HCT116 (cell line): ENCODE results near the gene CYP3A7. TPM values are rescaled to one million over a fixed set of nuclear protein-coding genes. Genes with fewer than 3 reads are reported as not detected.
"Not testable (repeated sequence)": the region's sequence is repeated elsewhere in the genome, so short reads cannot be mapped to it uniquely, and the experiment has no call there.

ENCODE experiments used
- ATAC-seq: fragments of 200-7000 bp; cut with Tn5 transposase; 2 replicates; pipeline ENCODE4 v1.9.1; 2020; ENCODE audit warnings: mild to moderate bottlenecking, moderate library complexity
- BruUV-seq: library from RNA; stranded (reverse); fragments of 400-500 nt; replicated peaks from 2 replicates; lab custom pipeline; 2021; lab: Mats Ljungman, UMichigan
- CTCF ChIA-PET: fragments of 300-600 bp; sonication (Branson Sonifier 250); formaldehyde crosslinking; loops from one replicate; lab custom pipeline; 2021; ENCODE audit warnings: antibody characterized with exemption; lab: Charles Lee
- POLR2A ChIA-PET: fragments of 300-600, 350-600 bp; sonication (Branson Sonifier 250); formaldehyde crosslinking; loops from one replicate; lab custom pipeline; 2021; ENCODE audit warnings: antibody characterized with exemption; lab: Charles Lee
- RAD21 ChIA-PET, 2 experiments: fragments of 300-600 bp; sonication (Branson Sonifier 250); formaldehyde crosslinking; loops; one replicate each; lab custom pipeline; 2023; ENCODE audit warnings: low total read pairs in 2 of 2; ENCODE audit not compliant: uncharacterized antibody in 2 of 2, unreplicated experiment in 2 of 2, low non-redundant PET in 1 of 2; lab: Charles Lee
- DNase-seq: peaks from one replicate; pipeline ENCODE4 v3.0.0-alpha.2; 2010; ENCODE audit warnings: low read depth, low spot score
- H2AFZ ChIP-seq: fragments of 200-600 bp; shearing (Covaris generic), sonication (generic); 2 replicates; pipeline ENCODE4 v1.6.1; 2017; ENCODE audit warnings: low read depth, mixed run types, mixed read lengths, antibody characterized with exemption, low read length; ENCODE audit not compliant: poor library complexity, severe bottlenecking
- H3K27ac ChIP-seq: 2 replicates; pipeline ENCODE4 v1.5.1; 2012; ENCODE audit warnings: low read depth, low read length
- H3K27me3 ChIP-seq: fragments of 200-600 bp; sonication (generic); 2 replicates; pipeline ENCODE4 v1.6.1; 2016; ENCODE audit warnings: mixed run types, low read length, mixed read lengths; ENCODE audit not compliant: insufficient read depth
- H3K36me3 ChIP-seq, 2 experiments: fragments of 200-500 bp in 1 of 2; fragments of 200-600 bp in 1 of 2; sonication (Bioruptor generic) in 1 of 2; sonication (generic) in 1 of 2; 2 replicates each; pipeline versions ENCODE4 v1.5.1 to v1.6.1; 2014 to 2016; ENCODE audit warnings: low read length in 2 of 2, inconsistent platforms in 1 of 2, mixed read lengths in 1 of 2, mixed run types in 1 of 2; ENCODE audit not compliant: insufficient read depth in 2 of 2, control insufficient read depth in 1 of 2
- H3K4me1 ChIP-seq, 2 experiments: fragments of 200-600 bp in 1 of 2; sonication (generic) in 1 of 2; 2 replicates each; pipeline versions ENCODE4 v1.5.1 to v1.6.1; 2012 to 2017; ENCODE audit warnings: low read length in 2 of 2, inconsistent platforms in 1 of 2, mild to moderate bottlenecking in 1 of 2, mixed read lengths in 1 of 2, mixed run types in 1 of 2, moderate library complexity in 1 of 2; ENCODE audit not compliant: insufficient read depth in 2 of 2, control insufficient read depth in 1 of 2
- H3K4me2 ChIP-seq: fragments of 200-600 bp; sonication (generic); 2 replicates; pipeline ENCODE4 v1.6.1; 2017; ENCODE audit warnings: mixed run types, low read length, mixed read lengths
- H3K4me3 ChIP-seq, 2 experiments: fragments of 200-600 bp in 1 of 2; sonication (generic) in 1 of 2; replicated peaks in 1 of 2; 2 replicates each; pipeline ENCODE4 v1.5.1; 2011 to 2016; ENCODE audit warnings: low read length in 2 of 2, control low read depth in 1 of 2, low read depth in 1 of 2, mild to moderate bottlenecking in 1 of 2, mixed read lengths in 1 of 2, mixed run types in 1 of 2
- H3K79me2 ChIP-seq: fragments of 200-600 bp; sonication (generic); 2 replicates; pipeline ENCODE4 v1.6.1; 2017; ENCODE audit warnings: mild to moderate bottlenecking, mixed run types, low read length, moderate library complexity, mixed read lengths; ENCODE audit not compliant: insufficient read depth
- H3K9ac ChIP-seq: fragments of 200-600 bp; sonication (generic); 2 replicates; pipeline ENCODE4 v1.6.1; 2016; ENCODE audit warnings: low read length, mixed read lengths
- H3K9me2 ChIP-seq: fragments of 200-600 bp; sonication (generic), shearing (Covaris generic); 2 replicates; pipeline ENCODE4 v1.6.1; 2017; ENCODE audit warnings: mixed run types, mild to moderate bottlenecking, moderate library complexity; ENCODE audit not compliant: insufficient read depth
- H3K9me3 ChIP-seq, 2 experiments: fragments of 200-500 bp in 1 of 2; fragments of 200-600 bp in 1 of 2; sonication (Bioruptor generic) in 1 of 2; sonication (generic) in 1 of 2; 2 replicates each; pipeline ENCODE4 v1.6.1; 2014 to 2017; ENCODE audit warnings: low read length in 2 of 2, mixed read lengths in 2 of 2, inconsistent platforms in 1 of 2, low read depth in 1 of 2, mild to moderate bottlenecking in 1 of 2, mixed run types in 1 of 2, moderate library complexity in 1 of 2; ENCODE audit not compliant: control insufficient read depth in 1 of 2, insufficient read depth in 1 of 2
- H4K20me1 ChIP-seq: fragments of 200-600 bp; sonication (generic), shearing (Covaris generic); 2 replicates; pipeline ENCODE4 v1.6.1; 2017; ENCODE audit warnings: mixed run types, mild to moderate bottlenecking, moderate library complexity; ENCODE audit not compliant: insufficient read depth
- EZH2phosphoT487 ChIP-seq: fragments of 200-600 bp; IDR thresholded peaks from 2 replicates; pipeline ENCODE4 v1.6.1; 2018; ENCODE audit warnings: antibody characterized with exemption, borderline replicate concordance
- JUND ChIP-seq: IDR thresholded peaks from 2 replicates; pipeline ENCODE4 v1.6.1; 2012
- SIN3A ChIP-seq: IDR thresholded peaks from 2 replicates; pipeline ENCODE4 v1.6.1; 2012; ENCODE audit warnings: low read depth
- intact Hi-C: fragments of 100-400 bp; cut with micrococcal nuclease; formaldehyde crosslinking; loops from 2 replicates; pipeline ENCODE4 v1.10.0; 2022
- total RNA-seq: library from RNA; stranded (reverse); gene quantifications from one replicate; pipeline ENCODE4 v1.2.1, GENCODE V29; 2021; ENCODE audit not compliant: unreplicated experiment
- TF ChIP-seq, protein P1 (sequence below): IDR thresholded peaks from 2 replicates; pipeline ENCODE4 v1.6.1; 2011; ENCODE audit warnings: mild to moderate bottlenecking, low read length, moderate library complexity; ENCODE audit not compliant: insufficient replicate concordance; ENCODE audit errors: extremely low read depth
- TF ChIP-seq, protein P2 (sequence below): IDR thresholded peaks from 2 replicates; pipeline ENCODE4 v1.6.1; 2012; ENCODE audit warnings: low read depth

The CYP3A7 gene
- total RNA-seq, 1 experiment from 2014 or later, result not detected

DNA sequence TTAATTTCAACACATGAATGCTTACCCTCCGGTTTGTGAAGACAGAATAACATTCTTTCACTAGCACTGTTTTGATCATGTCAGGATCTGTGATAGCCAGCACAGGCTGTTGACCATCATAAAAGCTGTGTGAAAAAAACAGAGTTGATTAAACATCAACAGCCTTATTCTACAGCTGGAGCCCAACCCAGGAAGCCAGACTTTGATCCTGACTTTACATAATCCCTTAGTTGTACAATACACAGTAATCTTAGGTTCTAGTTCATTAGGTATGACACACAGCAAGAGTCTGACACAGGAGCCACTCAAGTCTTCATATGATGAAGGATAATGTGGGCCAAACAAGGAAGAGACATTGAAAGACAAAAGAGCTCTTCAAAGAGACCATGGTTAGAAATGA is 37.6 kb upstream of the CYP3A7 start:
- Histone ChIP-seq H3K4me1 (no peaks in the 10 kb centered on the region), H3K9me3 (no peaks in the 10 kb centered on the region), H3K27me3 (no peaks in the 10 kb centered on the region), H3K27ac (no peak overlapping the region), H3K4me3 (no peak overlapping the region), H4K20me1 (no peaks in the 10 kb centered on the region), H3K36me3 (no peaks in the 10 kb centered on the region), H3K79me2 (no peaks in the 10 kb centered on the region), H3K9ac (no peak overlapping the region), H3K9me2 (no peaks in the 10 kb centered on the region), H3K4me2 (no peak overlapping the region)
- intact Hi-C loops, result no loop called here
- POLR2A ChIA-PET, result no interaction called here
- TF ChIP-seq SIN3A (no peak), JUND (no peak), EZH2phosphoT487 (no peak)
- TF ChIP-seq, protein P1, sequence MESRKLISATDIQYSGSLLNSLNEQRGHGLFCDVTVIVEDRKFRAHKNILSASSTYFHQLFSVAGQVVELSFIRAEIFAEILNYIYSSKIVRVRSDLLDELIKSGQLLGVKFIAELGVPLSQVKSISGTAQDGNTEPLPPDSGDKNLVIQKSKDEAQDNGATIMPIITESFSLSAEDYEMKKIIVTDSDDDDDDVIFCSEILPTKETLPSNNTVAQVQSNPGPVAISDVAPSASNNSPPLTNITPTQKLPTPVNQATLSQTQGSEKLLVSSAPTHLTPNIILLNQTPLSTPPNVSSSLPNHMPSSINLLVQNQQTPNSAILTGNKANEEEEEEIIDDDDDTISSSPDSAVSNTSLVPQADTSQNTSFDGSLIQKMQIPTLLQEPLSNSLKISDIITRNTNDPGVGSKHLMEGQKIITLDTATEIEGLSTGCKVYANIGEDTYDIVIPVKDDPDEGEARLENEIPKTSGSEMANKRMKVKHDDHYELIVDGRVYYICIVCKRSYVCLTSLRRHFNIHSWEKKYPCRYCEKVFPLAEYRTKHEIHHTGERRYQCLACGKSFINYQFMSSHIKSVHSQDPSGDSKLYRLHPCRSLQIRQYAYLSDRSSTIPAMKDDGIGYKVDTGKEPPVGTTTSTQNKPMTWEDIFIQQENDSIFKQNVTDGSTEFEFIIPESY, result no peak
- TF ChIP-seq, protein P2, sequence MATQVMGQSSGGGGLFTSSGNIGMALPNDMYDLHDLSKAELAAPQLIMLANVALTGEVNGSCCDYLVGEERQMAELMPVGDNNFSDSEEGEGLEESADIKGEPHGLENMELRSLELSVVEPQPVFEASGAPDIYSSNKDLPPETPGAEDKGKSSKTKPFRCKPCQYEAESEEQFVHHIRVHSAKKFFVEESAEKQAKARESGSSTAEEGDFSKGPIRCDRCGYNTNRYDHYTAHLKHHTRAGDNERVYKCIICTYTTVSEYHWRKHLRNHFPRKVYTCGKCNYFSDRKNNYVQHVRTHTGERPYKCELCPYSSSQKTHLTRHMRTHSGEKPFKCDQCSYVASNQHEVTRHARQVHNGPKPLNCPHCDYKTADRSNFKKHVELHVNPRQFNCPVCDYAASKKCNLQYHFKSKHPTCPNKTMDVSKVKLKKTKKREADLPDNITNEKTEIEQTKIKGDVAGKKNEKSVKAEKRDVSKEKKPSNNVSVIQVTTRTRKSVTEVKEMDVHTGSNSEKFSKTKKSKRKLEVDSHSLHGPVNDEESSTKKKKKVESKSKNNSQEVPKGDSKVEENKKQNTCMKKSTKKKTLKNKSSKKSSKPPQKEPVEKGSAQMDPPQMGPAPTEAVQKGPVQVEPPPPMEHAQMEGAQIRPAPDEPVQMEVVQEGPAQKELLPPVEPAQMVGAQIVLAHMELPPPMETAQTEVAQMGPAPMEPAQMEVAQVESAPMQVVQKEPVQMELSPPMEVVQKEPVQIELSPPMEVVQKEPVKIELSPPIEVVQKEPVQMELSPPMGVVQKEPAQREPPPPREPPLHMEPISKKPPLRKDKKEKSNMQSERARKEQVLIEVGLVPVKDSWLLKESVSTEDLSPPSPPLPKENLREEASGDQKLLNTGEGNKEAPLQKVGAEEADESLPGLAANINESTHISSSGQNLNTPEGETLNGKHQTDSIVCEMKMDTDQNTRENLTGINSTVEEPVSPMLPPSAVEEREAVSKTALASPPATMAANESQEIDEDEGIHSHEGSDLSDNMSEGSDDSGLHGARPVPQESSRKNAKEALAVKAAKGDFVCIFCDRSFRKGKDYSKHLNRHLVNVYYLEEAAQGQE, result no peak
- TF ChIP-seq, all 23 proteins: peak for 0
- ChIA-PET RAD21 (no interaction called here), CTCF (no interaction called here)
- BruUV-seq, result no TSS peak
- no peak overlapping the region for H2AFZ ChIP-seq
- ATAC-seq, result no peak
- DNase-seq, result no peak

DNA sequence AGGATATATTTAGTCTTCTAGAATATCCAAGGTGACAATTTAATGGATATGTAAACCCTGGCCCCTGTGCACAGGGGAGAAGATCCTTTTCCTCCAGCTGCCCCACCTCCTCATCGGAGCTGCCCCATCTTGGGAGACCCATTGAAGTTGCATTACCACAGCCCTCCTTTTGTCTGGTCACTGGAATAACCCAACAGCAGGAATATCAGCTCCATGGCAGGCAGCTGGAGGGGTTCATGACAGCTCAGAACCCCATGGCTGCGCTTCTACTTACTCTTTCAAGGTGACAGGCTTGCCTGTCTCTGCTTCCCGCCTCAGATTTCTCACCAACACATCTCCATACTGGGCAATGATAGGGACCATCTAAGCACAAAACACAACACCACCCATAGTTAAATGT is 34.5 kb upstream of the CYP3A7 start:
- H3K4me3 ChIP-seq, intact Hi-C loops, H3K4me2 ChIP-seq, H3K36me3 ChIP-seq, DNase-seq, ATAC-seq, H3K4me1 ChIP-seq, H3K9me2 ChIP-seq, RAD21 ChIA-PET, H3K79me2 ChIP-seq, H3K27me3 ChIP-seq, CTCF ChIA-PET, H3K9ac ChIP-seq, H4K20me1 ChIP-seq, BruUV-seq, H3K9me3 ChIP-seq, H3K27ac ChIP-seq, H2AFZ ChIP-seq: not testable (repeated sequence)
- POLR2A ChIA-PET, result interaction anchor here (0.5 kb wide), 1 partner anchor 232 kb away, joined by 4 read pairs; no protein-coding TSS in a partner anchor
